HG02678 (cell line): ENCODE data around the gene C1orf226.

Source experiments
- ATAC-seq: cut with Tn5 transposase; IDR thresholded peaks from one replicate; pipeline ENCODE4 v1.9.1; 2021; ENCODE audit warnings: mild to moderate bottlenecking, moderate library complexity; ENCODE audit not compliant: unreplicated experiment

The C1orf226 gene

GRCh38 chr1:162384116-162384515 lies 2.6 kb downstream of the C1orf226 start:
- no peak for ATAC-seq

DNA sequence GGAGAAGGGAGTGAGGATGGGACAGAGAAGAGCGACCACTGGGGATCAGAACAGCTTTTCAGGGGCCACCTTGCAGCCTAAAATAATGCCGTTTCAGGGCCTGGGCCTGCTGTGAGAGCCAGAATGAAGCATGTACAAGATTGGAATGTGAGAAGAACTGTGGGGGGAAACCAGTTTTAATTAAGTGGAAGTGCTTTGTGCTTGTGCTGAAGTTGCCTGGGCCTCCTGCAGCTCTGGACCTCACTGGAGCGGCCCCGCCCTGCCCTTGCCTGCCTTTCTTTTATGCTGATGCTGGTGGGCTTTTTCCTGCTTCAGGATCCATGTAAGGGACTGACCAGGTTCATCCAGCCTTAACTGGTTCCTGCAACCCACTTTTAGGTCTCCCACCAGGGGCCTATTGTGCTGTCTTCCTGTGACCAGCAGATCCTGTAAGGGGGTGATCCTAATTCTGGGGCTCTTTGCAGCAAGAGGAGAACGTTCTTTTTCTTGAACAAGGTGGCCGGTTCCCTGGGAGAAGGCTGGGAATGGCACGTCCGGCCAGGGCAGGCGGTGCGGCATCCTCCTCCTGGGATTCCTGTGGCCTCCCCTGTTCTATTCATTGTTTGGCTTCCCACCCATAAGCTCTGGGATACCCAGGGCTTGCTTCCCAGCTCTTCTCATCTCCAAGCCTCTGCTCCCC lies 3.2 kb downstream of the C1orf226 start:
- ATAC-seq: no peak

DNA sequence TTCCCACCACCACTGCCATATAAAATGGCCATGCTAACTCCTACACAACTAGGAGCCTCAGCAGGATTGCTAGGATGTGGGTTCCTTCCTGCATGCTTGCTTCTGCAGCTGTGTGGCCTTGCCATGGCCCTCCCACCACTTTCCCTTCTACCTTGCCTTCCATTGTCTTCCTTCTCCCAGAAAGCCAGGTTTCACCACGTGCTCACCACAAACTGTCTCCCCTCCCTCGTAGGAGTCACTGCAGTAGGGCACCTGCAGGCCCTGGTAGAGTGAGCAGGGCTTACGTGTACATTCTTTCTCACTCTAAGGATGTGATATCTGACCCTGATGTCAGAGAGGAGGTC lies 3.7 kb downstream of the C1orf226 start:
- ATAC-seq: no peak

GRCh38 chr1:162385702-162386101 lies 4.2 kb downstream of the C1orf226 start:
- ATAC-seq: no peak

GRCh38 chr1:162386292-162387225 lies 5.0 kb downstream of the C1orf226 start:
- no peak for ATAC-seq

GRCh38 chr1:162387226-162388082 lies 5.9 kb downstream of the C1orf226 start:
- no peak for ATAC-seq

DNA sequence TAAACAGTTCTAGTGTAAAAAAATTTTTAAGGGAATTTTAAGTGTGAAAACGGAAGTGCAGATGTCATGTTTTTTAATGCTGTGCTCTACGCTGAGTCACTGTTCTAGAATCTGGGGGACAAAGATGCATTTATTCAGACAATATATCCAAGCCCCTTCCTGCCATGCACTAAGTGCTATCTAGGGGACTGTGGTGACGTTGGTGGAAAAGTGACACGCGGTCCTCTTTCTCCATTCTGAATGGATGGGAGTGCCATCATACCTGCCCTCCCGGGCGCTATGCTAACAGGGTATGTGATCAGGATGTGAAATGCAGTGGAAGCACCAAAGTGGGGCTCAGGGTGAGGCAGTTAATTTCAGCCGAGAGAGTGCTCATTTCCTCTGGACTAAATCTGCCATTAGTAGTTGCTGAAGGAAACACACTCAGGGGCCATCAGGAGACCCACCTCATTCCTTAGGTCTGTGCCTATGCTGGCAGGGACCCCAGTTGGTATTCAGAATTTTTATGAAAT lies 6.6 kb downstream of the C1orf226 start:
- no peak for ATAC-seq

GRCh38 chr1:162388615-162389014 lies 7.1 kb downstream of the C1orf226 start:
- no peak for ATAC-seq

GRCh38 chr1:162389021-162389818 lies 7.7 kb downstream of the C1orf226 start:
- peak; percentile 52 for ATAC-seq

DNA sequence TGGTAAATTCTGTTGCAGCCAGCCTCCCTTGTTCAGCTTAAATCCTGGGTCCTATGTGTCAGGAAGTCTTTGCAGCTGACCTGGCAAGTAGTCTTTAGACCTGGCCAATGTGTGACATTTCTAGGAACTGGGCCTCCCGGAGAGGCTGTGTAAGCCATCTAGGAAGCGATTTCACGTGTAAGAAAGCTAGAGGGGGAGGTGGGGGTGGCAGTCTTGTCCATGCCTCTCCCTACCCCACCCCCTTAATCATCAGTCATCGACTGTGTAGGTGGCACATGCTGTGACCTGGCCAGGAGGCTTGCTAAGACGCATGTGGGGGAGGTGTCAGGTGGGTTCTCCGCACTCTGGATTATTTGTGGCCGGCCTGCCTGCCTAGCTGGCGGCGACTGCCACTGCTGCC lies 8.4 kb downstream of the C1orf226 start:
- no peak for ATAC-seq

GRCh38 chr1:162390396-162391185 lies 9.1 kb downstream of the C1orf226 start:
- ATAC-seq: no peak

DNA sequence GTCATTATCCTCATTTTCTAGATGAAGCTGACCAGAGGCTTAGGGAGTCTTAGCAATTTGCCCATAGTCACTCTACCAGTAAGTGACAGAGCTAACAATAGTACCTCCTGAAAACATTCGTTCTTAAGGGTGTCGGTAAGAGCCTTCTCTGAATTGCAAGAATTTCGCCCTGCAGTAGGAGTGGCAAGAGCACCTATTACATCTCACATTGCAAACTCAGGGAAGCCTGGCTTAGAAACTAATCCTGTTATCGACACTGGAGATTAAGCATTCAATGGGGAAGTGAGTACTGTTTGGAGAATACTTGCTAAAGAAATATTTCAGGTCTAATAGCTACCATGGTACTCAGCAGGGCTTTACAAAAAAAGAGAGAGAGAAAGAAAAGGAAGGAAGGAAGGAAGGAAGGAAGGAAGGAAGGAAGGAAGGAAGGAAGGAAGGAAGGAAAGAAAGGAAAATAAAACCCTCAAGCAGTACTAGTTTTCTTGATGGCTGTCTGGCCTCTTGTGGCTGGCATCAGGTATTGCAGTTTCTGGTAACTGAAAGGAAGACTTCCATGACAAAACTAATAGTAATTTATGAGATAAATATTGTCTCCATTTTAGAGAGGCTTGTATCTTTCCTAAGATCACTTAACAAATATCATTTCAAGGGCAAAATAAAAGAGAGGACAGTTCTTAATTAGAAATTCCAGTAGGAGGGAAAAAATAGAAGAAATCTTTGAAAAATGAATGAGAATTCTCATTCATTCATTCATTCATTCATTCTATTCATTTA lies 10.4 kb downstream of the C1orf226 start:
- no peak for ATAC-seq

DNA sequence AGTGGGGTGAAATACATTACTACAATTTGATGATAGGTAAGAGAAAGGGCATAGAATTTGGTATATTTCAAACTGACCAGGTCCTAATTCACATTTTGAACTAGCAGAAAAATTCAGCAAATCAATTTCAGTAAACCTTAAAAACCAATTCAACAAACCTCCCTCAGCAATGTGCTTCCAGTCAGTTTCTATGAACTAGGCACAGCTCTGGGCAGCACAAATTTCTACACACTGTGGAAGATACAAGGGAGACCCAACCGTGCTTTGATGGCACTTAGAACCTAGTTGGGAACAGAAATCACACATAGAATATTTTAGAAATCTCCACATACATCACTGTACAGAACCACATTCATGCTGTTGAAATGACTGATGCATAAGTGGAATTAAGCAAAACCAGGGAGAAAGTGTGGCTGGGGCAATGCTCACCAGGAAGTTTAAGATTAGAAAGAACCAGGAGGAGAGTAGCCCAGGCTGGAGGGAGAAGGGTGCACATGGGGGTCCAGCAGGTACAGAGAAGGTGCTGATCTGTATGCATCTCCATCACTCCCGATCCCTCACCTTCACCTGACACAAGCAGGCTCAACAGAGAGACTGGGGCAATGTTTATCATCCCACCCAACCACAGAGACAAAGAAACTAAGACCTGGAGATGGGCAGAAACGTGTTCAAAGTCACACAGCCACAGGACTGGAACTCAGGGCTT lies 14.8 kb downstream of the C1orf226 start:
- no peak for ATAC-seq

DNA sequence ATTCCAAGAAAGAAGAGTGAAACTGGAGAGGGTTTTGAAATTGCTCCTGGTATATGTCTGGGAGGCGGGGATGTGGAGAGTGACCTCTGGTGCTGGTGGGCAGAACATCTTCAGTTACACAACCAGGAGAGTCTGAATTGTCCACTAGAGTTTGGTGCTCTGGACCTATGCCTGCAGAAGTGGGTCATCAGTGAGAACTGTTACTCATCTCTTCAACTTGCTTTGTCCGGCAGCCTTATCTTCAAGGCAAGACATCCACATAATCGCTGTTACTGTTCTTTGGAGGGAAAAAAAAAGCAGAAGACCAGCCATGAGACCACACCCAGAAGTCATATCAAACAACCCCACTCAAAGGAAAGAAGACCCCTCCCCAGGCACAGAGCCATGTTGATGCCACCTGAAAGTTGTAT lies 15.5 kb downstream of the C1orf226 start:
- no peak for ATAC-seq

DNA sequence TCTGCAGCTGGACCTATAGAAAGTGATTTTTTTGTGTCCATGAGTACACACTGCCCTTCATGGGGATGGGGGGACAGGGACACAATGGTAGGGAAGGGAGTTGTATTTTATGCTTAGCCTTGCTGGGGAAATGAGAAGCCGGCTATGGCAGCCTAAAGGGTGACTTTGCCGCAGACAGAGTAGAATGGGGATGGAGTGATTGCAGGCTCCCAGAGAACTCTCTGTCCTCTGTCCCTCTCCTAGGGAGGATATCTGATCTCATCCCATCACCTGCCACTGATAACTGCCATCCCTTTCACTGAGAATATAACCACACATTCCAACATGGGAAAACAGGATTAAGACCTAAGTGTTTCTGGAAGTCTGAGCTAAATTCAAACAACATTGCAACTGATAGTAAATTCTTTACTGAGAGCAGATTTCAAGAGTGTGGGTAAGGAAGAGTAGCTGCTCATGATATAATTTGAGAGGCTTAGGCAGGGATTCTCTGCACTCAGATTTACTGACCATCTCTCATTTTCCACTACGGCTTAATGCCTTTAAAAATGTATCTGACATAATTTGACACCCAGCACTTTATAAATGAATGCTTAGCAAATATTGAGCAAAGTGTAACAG lies 16.5 kb downstream of the C1orf226 start:
- no peak for ATAC-seq

GRCh38 chr1:162398999-162399580 lies 17.6 kb downstream of the C1orf226 start:
- no peak for ATAC-seq

DNA sequence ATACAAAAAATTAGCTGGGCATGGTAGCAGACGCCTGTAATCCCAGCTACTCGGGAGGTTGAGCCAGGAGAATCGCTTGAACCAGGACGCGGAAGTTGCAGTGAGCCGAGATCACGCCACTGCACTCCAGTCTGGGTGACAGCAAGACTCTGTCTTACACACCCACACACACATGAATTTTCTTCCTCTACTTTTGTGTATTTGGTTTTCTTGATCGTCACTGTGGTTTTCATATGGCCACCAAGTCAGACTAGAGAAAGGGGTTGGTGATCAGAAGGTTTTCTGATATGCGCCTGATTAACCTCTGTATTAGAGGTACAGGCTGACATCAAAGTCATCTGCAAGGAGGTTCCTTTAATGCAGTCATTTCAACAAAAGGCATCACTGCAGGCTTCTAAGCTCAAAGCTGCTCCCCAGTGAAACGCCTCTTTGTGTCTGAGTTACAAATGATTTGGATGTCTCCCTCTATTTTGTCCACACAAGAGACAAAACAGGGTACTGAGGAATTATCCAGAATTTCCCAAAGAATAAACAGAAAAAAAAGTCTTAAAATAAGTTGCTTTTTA lies 19.3 kb downstream of the C1orf226 start:
- ATAC-seq: no peak
